Astrocyte (in vitro differentiated cells and primary cell): Measurements from ENCODE around the gene CELF2. TPM values are rescaled to one million over a fixed set of nuclear protein-coding genes. Genes with fewer than 3 reads are reported as not detected.

Experiments used
- DNase-seq: peaks from one replicate; pipeline ENCODE4 v3.0.0-alpha.2; 2010; ENCODE audit warnings: low read depth
- FAIRE-seq: peaks from 2 replicates; lab custom pipeline; 2011; peaks lifted over from hg19 to GRCh38; lab: Jason Lieb, UNC
- H2AFZ ChIP-seq: 2 replicates; pipeline ENCODE4 v1.6.0; 2012; ENCODE audit warnings: low read depth, low read length, inconsistent platforms
- H3K27ac ChIP-seq: 2 replicates; pipeline ENCODE4 v1.5.1; 2011; ENCODE audit warnings: low read depth, low read length, inconsistent platforms
- H3K27me3 ChIP-seq: 2 replicates; pipeline ENCODE4 v1.6.0; 2011; ENCODE audit warnings: low read length, inconsistent platforms; ENCODE audit not compliant: insufficient read depth
- H3K36me3 ChIP-seq: 2 replicates; pipeline ENCODE4 v1.5.1; 2011; ENCODE audit warnings: low read length, inconsistent platforms; ENCODE audit not compliant: insufficient read depth
- H3K4me1 ChIP-seq: 2 replicates; pipeline ENCODE4 v1.5.1; 2011; ENCODE audit warnings: low read length, inconsistent platforms; ENCODE audit not compliant: insufficient read depth
- H3K4me2 ChIP-seq: 2 replicates; pipeline ENCODE4 v1.6.0; 2012; ENCODE audit warnings: low read length, inconsistent platforms
- H3K4me3 ChIP-seq: 2 replicates; pipeline ENCODE4 v1.5.1; 2011; ENCODE audit warnings: low read depth, mild to moderate bottlenecking, low read length, inconsistent platforms; ENCODE audit not compliant: insufficient read depth
- H3K79me2 ChIP-seq: 2 replicates; pipeline ENCODE4 v1.6.0; 2012; ENCODE audit warnings: mild to moderate bottlenecking, low read length, inconsistent platforms; ENCODE audit not compliant: insufficient read depth
- H3K9ac ChIP-seq: 2 replicates; pipeline ENCODE4 v1.6.0; 2012; ENCODE audit warnings: mild to moderate bottlenecking, low read length, inconsistent platforms
- H3K9me3 ChIP-seq: 2 replicates; pipeline ENCODE4 v1.5.1; 2012; ENCODE audit warnings: low read depth, mild to moderate bottlenecking, low read length, inconsistent platforms; ENCODE audit not compliant: insufficient read depth
- H4K20me1 ChIP-seq: 2 replicates; pipeline ENCODE4 v1.6.0; 2012; ENCODE audit warnings: low read length, inconsistent platforms; ENCODE audit not compliant: insufficient read depth
- H3K27ac Mint-ChIP-seq: one replicate; pipeline ENCODE4 v1.8.0; 2021; ENCODE audit warnings: mild to moderate bottlenecking, mixed read lengths; ENCODE audit not compliant: unreplicated experiment
- H3K27me3 Mint-ChIP-seq: one replicate; pipeline ENCODE4 v1.8.0; 2021; ENCODE audit warnings: low read depth, mixed read lengths; ENCODE audit not compliant: unreplicated experiment
- H3K36me3 Mint-ChIP-seq: one replicate; pipeline ENCODE4 v1.8.0; 2021; ENCODE audit warnings: low read depth, mixed read lengths; ENCODE audit not compliant: unreplicated experiment
- H3K4me1 Mint-ChIP-seq: one replicate; pipeline ENCODE4 v1.8.0; 2021; ENCODE audit warnings: low read depth, mixed read lengths; ENCODE audit not compliant: unreplicated experiment
- H3K4me3 Mint-ChIP-seq: one replicate; pipeline ENCODE4 v1.8.0; 2021; ENCODE audit warnings: mild to moderate bottlenecking, moderate library complexity, mixed read lengths; ENCODE audit not compliant: unreplicated experiment
- H3K9me3 Mint-ChIP-seq: one replicate; pipeline ENCODE4 v1.8.0; 2021; ENCODE audit warnings: mild to moderate bottlenecking, mixed read lengths; ENCODE audit not compliant: unreplicated experiment
- EZH2 ChIP-seq: IDR thresholded peaks from 2 replicates; pipeline ENCODE4 v1.6.1; 2012; ENCODE audit warnings: mild to moderate bottlenecking, low read length, inconsistent platforms; ENCODE audit not compliant: insufficient read depth
- total RNA-seq: library from RNA; stranded (reverse); gene quantifications from 2 replicates; pipeline ENCODE4 v1.2.1, GENCODE V29; 2021
- TF ChIP-seq, protein P1 (sequence below): IDR thresholded peaks from 2 replicates; pipeline ENCODE4 v1.5.1; 2011; ENCODE audit warnings: low read depth, mild to moderate bottlenecking, inconsistent platforms, low read length, moderate library complexity; ENCODE audit not compliant: insufficient read depth

CELF2 gene
- total RNA-seq, 1 donor from 2014 or later, result 76.1 TPM

DNA sequence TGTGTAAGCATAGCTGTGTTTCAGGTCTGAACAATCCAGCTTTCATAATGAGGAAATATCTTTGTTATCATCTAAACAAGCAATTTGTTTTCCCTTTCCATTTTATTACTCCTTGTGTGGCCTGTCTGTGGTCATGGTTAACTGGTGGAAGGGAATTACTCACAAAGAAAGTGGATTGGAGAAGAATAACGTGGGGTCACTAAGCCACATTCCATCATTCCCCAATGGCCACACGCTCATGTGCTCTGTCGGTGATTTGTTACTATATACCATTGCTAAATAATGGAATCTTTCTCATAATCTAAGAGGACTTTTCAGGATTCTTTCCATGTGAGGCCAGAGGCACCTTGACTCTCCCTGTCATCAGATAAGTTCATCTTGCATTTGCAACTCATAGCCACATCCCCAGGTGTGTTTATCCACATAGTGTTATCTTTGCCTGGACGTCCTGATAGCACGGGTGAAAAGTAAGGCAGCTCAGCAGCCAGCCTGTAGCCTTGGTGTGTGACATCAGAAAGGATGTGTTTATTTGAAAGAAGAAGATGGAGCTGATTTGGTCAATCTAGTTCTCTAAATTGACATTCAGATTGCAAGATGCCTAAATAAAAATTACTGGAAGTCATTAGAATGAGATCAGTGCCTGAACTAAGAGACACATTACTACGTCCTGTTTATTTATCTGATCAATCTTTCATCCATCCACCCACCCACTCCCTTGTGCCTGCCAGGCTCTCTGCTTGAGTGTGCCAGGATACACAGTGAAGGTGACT is 128.9 kb downstream of the CELF2 start:
- Histone ChIP-seq H3K79me2 (no peaks in the 10 kb centered on the region), H3K4me2 (no peak overlapping the region), H3K27me3 (peaks cover 10% of the 10 kb centered on the region), H3K9me3 (no peaks in the 10 kb centered on the region), H3K36me3 (no peaks in the 10 kb centered on the region), H3K27ac (no peak overlapping the region), H3K9ac (no peak overlapping the region), H4K20me1 (peaks cover 9% of the 10 kb centered on the region), H3K4me3 (no peak overlapping the region), H3K4me1 (no peaks in the 10 kb centered on the region), H2AFZ (no peak overlapping the region)
- peaks cover 21% of the 10 kb centered on the region for H3K4me1 Mint-ChIP-seq
- peaks cover 3% of the 10 kb centered on the region for H3K36me3 Mint-ChIP-seq
- H3K27ac Mint-ChIP-seq, result peak overlapping the region; percentile 79
- no peak for TF ChIP-seq EZH2
- TF ChIP-seq, protein P1, sequence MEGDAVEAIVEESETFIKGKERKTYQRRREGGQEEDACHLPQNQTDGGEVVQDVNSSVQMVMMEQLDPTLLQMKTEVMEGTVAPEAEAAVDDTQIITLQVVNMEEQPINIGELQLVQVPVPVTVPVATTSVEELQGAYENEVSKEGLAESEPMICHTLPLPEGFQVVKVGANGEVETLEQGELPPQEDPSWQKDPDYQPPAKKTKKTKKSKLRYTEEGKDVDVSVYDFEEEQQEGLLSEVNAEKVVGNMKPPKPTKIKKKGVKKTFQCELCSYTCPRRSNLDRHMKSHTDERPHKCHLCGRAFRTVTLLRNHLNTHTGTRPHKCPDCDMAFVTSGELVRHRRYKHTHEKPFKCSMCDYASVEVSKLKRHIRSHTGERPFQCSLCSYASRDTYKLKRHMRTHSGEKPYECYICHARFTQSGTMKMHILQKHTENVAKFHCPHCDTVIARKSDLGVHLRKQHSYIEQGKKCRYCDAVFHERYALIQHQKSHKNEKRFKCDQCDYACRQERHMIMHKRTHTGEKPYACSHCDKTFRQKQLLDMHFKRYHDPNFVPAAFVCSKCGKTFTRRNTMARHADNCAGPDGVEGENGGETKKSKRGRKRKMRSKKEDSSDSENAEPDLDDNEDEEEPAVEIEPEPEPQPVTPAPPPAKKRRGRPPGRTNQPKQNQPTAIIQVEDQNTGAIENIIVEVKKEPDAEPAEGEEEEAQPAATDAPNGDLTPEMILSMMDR, result no peak
- no peak overlapping the region for H3K4me3 Mint-ChIP-seq
- peak; percentile 57 for DNase-seq
- H3K27me3 Mint-ChIP-seq, result no peaks in the 10 kb centered on the region
- peaks cover 2% of the 10 kb centered on the region for H3K9me3 Mint-ChIP-seq
- FAIRE-seq, result no peak

DNA sequence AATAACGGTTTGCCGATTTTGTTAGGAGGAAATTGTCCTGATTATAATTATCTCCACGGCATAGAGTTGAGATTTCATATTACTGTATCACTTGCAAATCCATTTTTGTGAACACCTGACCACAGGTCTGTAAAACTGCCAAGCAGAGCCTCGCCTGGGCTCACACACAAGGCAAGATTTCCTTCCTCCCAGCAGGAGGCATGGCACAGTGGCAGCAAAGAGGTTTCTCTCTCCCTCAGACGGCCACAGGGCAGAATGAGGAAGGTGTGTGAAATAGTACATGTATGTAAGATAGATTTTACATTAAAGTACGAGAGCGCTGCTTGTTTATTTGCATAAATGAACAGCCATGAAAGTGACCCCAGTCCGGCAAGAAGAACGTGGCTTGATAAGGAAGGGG is 130.1 kb downstream of the CELF2 start:
- Mint-ChIP-seq H3K27me3 (no peaks in the 10 kb centered on the region), H3K27ac (no peak overlapping the region), H3K36me3 (peaks cover 3% of the 10 kb centered on the region), H3K9me3 (peaks cover 2% of the 10 kb centered on the region), H3K4me3 (no peak overlapping the region), H3K4me1 (peaks cover 21% of the 10 kb centered on the region)
- Histone ChIP-seq H3K79me2 (no peaks in the 10 kb centered on the region), H3K27me3 (peaks cover 10% of the 10 kb centered on the region), H3K4me2 (no peak overlapping the region), H3K27ac (no peak overlapping the region), H3K36me3 (no peaks in the 10 kb centered on the region), H3K4me1 (no peaks in the 10 kb centered on the region), H3K9me3 (no peaks in the 10 kb centered on the region), H2AFZ (no peak overlapping the region), H3K4me3 (no peak overlapping the region), H3K9ac (no peak overlapping the region), H4K20me1 (peaks cover 9% of the 10 kb centered on the region)
- FAIRE-seq (no peak), DNase-seq (no peak)
- no peak for TF ChIP-seq EZH2
- TF ChIP-seq, protein P1, result no peak
